Measurements from ENCODE around the gene DDX47.

DNA sequence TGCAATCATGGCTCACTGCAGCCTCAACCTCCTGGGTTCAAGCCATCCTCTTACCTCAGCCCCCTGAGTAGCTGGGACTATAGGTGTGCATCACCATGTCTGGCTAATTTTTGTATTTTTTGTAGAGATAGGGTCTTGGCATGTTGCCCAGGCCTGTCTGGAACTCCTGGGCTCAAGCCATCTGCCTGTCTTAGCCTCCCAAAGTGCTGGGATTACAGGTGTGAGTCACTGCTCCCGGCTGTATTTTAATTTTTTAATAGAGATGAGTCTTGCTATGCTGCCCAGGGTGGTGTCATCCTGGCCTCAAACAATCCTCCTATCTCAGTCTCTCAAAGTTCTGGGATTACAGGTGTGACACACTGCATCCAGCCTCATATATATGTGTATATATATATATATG, 46.5 kb downstream of the DDX47 start:
- TF ChIP-seq, protein P1, sequence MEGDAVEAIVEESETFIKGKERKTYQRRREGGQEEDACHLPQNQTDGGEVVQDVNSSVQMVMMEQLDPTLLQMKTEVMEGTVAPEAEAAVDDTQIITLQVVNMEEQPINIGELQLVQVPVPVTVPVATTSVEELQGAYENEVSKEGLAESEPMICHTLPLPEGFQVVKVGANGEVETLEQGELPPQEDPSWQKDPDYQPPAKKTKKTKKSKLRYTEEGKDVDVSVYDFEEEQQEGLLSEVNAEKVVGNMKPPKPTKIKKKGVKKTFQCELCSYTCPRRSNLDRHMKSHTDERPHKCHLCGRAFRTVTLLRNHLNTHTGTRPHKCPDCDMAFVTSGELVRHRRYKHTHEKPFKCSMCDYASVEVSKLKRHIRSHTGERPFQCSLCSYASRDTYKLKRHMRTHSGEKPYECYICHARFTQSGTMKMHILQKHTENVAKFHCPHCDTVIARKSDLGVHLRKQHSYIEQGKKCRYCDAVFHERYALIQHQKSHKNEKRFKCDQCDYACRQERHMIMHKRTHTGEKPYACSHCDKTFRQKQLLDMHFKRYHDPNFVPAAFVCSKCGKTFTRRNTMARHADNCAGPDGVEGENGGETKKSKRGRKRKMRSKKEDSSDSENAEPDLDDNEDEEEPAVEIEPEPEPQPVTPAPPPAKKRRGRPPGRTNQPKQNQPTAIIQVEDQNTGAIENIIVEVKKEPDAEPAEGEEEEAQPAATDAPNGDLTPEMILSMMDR (IDR thresholded peaks at IDR 0.05; ENCODE audit: low read depth, low read length) = no peak
- TF ChIP-seq EZH2phosphoT487 (IDR thresholded peaks at IDR 0.05; ENCODE audit: low read depth) = no peak

Measured in OCI-LY3 (cell line).